Dedifferentiated amniotic fluid mesenchymal stem cell (primary cell): ENCODE measurements around the gene TUBB2A.
"Not testable (repeated sequence)": the region's sequence is repeated elsewhere in the genome, so short reads cannot be mapped to it uniquely, and the experiment has no call there.

ENCODE experiments used
- DNase-seq: peaks from one replicate; pipeline ENCODE4 v3.0.0-alpha.2; 2016; ENCODE audit errors: extremely low spot score

The TUBB2A gene

DNA sequence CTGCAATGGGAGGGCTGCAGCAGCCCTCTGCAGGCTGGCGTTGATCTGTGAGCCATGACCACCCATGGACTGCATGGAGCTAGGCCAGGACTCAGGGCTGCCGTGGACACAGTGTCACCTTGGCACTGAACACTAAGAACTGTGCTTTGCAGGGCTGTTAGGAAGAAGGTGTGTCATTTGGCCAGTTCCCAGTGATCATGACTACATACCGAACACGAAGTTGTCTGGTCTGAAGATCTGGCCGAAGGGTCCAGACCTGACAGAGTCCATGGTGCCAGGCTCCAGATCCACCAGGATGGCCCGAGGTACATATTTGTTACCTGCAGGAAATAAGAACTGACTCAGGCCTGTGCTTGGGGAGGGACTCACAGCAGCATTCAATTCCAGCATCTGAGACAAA lies 1.9 kb downstream of the TUBB2A start:
- not testable (repeated sequence) for DNase-seq

DNA sequence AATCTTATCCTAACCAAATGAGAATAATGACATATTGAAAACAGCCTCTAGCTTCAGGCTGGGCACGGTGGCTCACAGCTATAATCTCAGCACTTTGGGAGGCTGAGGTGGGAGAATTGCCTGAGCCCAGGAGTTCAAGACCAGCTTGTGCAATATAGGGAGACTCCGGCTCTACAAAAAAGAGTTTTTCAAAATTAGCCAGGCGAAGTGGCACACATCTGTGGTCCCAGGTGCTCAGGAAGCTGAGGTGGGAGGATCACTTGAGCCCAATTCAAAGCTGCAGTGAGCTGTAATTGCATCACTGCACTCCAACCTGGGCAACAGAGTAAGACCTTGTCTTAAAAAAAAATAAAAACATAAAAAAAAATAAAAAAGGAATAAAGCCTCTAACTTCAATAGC lies 4.7 kb downstream of the TUBB2A start:
- DNase-seq = no peak

DNA sequence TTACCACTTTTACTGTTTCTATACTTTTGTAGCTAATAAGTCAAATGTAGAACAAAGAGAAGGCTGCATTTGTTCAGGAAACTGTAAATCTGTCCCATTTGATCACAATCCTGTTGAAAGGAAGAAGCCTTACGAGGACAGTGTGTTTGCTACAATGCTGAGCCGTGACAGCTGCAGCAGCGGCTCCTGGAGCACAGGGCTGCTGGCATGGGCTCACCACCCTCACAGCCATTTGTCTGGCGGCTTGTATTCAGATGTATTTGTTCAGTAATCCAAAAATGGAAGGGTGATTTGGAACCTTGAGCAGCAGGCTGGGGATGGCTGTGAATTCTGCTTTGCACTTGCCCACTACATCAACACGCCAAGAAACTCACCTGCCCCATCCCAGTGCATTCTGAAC lies 5.7 kb downstream of the TUBB2A start:
- DNase-seq = no peak

DNA sequence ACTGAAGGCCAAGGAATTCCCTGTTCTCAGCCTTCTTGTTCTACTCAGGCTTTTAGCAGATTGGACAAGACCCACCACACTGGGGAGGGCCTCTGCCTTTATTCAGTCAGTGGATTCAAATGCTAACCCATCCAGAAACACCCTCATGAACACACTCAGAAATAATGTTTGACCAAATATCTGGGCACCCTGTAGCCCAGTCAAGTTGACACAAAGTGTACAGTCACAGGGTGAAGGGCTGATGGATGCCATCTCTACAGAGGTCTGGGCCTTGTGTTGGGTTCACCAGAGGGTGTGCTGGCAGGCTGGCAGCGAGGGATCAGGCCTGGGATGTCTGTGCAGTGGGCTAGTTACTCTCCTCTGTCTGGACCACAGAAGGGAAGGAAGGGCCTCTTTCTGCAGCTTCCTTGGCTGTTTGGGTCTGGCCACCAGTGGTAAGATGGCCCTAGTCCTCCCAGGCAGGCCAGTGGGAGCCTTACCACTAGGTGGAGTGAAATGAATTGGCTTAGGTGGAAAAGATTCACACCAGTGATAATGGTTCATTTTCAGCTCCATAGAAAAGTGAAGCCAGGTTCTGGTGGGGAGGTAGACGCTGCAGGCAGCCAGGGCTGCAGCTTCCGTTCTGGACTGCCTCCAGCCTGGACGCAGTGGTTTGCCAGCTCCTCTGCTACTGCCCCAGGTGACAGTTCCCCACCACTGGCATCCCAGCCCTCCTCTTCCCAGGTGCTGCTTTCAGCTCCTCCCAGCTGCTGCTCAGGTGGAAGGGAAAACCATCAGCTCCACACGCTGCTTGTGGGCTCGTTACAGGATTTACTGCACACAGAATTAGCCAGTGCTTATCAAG lies 9.2 kb downstream of the TUBB2A start:
- DNase-seq = no peak

DNA sequence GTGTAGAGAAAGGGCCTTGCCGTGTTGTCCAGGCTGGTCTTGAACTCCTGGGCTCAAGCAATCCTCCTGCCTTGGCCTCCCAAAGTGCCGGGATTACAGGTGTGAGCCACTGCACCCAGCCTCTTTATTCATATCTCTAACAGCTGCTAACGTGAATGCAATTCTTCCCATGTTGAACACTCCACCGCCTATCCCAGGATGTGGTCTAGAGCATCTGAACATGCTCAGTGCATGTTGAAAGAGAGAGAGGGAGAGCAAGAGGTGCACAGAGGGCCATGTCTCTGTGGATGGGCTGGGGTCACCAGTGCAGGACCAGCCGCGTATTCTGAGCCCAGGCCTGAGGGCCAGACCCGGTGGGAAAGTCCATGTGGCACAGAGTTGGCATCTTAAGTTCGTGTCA lies 12.8 kb downstream of the TUBB2A start:
- DNase-seq = no peak

DNA sequence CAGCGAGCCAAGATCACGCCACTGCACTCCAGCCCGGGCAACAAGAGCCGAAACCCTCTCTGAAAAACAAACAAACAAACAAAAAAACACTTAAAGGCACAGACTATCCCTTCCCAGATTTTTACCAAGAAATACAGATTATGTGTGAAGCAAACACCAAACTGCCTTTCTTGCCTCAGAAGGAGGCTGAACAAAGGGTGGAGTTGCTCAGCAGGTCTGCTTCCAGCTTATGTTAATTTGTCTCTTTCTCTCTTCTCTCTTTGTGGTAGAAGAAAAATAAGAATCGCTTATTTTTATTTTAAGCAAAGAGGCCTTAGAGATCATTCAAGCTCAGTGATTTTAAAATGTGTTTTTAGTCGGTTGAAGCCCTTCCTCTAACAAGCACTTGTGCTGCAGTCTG lies 14.2 kb downstream of the TUBB2A start:
- DNase-seq = no peak

DNA sequence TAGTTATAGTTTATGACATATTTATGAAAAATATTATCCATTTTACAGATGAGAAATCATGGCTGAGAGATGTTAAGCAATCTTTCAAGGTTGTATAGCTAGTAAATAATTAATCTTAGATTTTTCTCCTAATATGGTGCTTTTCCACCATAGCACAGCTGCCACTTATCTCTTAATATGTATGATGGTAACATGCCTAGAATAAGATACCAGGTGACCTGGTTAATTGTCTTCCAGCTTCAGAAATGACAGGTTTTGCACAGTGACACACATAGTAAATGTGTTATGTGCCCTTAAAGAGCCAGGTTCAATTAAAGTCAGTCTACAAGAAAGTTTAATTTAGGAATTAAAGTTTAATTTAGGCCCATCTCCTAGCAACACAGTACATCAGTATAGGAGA lies 14.8 kb downstream of the TUBB2A start:
- no peak for DNase-seq

DNA sequence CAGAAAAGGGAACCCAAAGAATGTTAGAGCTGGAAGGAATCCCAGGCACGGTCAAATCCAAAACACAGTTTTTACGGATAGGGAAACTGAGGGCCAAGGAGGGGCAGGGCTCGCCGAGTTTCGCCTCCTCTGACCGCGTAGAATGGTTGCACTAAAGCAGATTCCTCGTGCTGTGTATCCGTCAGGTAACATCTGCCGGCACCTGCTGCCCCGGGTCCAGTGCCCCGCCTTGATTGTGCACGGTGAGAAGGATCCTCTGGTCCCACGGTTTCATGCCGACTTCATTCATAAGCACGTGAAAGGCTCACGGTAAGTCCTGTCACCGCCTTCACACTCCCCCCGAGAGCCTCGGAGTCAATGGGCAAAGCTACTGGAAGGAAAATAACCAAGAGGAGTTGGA lies 17.1 kb downstream of the TUBB2A start:
- no peak for DNase-seq

DNA sequence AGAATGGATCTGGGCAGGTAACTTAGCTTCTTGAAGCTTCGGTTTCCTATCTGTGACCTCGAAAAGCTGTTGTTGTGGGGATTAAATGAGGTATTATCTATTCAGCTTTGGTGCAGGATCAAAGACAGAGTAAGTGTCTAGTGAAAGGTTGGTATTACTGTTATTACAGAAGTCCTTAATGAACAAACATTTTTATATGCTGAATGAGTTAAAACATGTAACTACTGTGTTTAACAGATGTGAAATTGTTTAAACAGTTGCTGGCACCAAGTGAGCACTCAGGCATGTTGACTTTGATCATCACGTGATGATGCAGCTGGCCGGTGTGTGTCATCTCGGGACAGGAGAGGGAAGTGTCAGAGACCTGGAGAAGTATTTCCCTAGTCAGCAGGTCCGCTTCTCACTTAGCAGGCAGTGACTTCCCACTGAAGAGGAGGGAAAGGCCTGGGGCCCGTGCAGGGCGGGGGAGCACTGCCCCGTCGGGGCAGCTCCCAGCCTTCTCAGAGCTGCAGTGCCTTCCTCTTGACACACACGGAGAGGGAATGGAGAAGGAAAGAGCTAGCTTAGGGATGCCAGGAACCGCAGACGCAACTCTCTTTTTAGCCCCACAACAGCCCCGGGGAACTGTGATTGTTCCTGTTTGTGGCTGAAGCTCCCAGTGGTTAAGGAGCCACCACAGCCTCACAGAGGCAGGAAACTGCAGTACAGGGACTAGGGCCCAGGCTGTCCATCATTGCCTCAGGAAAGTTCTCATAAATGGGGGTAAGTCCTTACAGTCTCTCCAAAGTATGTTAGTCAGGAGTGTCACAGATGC lies 18.0 kb downstream of the TUBB2A start:
- DNase-seq = no peak

DNA sequence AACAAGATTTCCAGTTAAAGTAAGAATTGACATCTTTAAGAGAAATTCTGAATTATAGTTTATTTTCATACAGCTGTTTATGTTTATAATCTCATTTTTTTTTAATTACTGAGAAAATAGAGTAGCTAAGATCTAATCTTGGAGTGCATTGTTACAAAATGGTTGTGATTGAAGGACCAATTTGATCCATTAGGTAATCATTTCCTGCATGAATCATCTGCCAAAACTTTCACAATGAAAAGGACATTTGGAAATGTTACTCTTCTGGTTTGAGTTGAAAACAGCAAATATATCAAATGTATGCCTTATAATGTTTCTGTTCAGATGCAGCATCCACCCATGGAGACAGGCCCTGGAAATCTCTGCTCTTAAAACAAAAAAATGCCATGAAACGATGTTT lies 19.0 kb downstream of the TUBB2A start:
- no peak for DNase-seq

DNA sequence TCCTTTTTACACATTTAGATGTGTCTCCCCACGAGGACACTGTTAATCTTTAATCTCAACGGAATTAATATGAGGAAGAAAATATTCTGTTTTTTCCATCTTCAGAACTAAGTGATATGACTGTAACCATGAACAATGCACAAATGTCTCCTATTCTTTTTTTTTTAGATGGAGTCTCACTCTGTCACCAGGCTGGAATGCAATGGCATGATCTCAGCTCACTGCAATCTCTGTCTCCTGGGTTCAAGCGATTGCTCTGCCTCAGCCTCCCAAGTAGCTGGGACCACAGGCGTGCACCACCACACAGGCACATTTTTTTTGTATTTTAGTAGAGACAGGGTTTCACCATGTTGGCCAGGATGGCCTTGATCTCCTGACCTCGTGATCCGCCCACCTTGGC lies 19.5 kb downstream of the TUBB2A start:
- DNase-seq = not testable (repeated sequence)

DNA sequence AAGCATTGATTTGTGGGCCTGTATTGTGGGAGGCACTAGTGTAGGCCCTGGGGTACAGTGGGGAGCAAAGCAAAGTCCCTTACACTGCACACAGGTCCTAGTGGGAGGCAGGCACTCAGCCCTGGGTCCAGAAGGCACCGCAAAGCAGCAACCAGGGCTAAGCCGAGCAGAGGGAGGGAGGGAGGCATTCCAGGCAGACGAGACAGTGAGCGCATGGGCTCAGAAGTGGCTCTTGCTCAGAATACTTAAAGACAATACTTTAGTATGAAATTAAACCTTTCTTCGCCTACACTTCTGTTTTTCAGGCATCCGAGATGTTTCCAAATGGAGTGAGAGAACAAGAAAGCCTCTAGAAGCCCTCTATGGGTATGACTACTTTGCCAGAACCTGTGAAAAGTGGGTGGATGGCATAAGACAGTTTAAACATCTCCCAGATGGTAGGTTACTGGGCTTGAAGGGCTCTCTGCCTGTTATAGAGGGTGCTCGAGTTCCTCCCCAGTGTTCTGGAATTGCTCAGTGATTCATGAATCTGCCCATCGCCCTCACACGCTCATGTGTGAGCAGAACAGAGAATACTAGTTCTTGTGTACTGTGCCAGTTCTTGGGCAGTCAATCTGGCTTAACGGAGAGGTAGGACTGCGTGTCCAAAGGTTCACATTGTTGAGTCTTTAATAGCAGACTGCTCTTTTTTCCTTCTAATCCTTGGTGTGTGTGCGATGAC lies 20.1 kb downstream of the TUBB2A start:
- no peak for DNase-seq

DNA sequence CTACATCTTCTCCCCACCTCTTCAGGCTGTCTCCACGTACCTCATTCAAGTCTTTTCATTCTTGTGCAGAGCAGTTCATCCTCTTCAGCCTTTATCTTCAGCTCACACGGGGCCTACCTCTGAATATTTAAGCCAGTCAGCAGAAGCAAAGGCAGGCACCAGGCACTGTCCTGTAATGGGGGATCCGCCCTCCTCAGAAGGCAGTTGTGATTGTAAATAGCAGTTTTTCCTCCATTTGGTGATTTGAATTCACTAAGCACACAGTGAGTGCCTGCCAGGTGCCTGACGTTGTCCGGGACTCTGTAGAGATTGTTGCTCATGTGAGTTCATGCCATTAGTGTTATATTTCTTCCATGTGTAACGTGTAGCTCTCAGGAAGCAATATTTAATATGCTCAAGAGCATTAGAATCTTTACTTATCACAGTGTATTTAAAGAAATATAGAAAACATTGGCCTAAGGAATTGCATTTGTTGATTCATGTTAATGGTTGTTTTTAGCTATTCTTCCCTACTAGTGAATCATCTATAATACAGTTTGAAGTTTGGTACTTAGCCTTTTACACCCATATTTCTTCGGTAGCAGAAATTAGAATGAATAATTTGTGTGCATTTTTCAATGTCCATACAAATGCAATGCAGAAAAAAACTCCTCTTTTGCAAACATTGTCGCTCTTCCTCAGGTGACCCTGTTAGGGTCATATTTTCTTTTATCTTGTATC lies 20.9 kb downstream of the TUBB2A start:
- DNase-seq = no peak

DNA sequence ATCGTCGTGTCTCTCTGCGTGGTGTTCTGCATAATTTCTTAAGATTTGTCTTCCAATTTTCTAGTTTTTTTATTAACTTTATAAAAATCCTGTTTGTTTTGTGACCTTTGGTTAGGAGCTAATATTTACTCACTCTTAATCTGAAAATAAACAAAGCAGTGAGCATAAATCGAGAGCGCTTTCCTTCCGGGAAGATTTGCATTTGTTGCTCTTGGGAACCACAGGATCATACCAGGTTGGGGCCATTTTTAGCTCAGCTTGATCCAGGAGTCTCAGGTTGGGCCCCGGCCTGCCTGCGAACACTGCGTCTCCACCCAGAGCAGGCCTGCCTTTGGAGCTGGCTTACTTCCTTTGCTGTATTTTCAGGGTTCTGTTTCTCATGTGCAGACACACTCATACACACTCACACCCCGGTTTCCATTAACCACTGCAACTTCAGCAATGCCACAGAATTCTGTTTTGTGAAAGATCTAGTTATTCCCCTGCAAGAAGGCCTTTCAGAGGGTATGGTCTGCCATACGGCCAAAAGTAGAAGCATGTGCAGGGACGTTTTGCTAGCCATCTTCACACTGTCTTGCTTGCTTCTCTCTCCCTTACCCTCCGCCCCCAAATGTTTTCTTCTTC lies 21.6 kb downstream of the TUBB2A start:
- DNase-seq = no peak

DNA sequence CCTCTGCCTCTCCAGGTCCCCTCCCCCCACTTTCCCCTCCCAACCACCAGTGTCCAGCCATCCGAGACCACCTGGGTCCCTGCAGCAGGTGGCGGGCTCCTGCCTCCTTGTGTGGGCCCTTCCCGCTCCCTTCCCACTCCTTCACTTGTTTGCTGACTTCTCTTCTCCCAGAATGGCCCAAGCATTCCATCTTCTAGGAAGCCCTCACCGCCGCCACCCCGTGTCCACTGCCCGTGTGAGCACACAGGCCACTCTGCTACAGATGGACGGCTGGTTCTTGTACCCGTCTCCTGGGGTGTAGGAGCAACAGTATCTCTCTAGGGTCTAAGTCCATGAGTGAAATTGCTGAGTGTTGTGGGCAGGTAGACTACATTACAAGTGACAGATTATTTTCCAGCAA lies 23.8 kb downstream of the TUBB2A start:
- DNase-seq = no peak

DNA sequence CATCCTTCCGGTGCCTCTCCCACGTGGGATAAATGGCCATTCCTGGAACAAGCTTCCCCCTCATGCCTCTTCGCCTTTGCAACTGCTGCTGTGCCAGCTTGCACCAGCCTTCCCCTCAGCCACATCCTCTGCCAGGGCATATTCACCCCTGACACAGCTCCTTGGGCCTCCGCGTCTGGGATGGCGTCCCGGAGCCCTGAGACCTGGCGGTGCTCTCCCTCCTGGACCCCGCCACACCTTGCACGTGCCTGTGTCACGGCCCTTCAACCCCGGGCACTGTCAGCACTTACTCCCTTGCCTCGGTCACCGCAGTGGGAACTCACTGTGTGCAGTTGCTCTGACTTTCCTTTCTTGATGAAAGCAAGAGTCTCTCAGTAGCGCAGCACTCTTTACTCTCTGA lies 25.6 kb downstream of the TUBB2A start:
- no peak for DNase-seq

DNA sequence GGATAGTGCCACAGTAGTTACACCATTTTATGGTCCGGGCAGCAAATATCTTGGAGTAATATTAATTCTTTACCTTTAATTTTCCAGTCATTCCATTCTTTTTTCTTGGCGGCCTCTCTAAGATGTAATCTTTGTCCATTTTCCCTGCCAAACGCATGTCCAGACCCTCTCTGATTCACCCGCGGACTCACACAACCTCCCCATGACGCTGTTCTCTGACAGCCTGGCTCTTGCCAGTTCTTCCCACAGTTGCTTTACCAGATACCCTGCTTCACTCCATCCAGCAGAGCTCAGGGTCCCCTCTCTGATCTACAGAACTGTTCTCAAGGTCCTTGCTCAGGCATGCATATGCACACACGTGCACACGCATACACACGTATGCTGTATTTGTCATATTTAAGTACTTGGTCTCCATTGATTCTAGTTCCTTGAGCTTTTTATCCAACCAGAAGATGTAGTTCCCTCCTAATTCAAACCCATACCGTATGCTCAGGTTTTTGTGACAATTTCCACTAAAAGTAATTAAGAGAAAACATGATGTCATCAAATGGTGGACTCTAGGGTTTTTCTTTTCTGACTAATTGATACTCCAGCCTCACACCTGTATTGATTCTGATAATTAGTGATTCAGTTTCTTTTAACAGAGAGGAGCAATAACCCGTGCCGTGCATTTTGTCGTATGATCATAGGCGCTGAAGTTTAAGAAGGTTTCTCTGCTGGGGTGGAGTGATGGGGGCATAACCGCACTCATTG lies 28.8 kb downstream of the TUBB2A start:
- no peak for DNase-seq

DNA sequence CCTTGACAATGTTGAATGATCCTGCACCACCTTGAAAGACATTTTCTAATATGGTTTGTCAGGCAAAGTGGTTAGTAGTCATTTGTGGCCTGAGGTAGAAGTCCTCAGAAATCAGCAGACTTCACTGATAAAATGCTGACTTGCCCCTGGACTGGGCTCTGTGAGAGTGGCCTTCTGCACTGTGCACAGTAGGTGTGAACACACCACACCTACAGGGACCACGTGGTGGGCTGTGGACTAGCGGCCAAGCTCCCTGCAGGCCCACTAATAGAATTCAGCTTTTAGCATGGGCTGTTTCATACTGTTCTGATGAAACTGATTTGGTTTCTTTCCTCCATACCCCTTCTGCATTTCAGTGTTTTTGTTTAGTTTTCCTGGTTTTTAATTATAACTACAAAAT lies 31.5 kb downstream of the TUBB2A start:
- DNase-seq = no peak

DNA sequence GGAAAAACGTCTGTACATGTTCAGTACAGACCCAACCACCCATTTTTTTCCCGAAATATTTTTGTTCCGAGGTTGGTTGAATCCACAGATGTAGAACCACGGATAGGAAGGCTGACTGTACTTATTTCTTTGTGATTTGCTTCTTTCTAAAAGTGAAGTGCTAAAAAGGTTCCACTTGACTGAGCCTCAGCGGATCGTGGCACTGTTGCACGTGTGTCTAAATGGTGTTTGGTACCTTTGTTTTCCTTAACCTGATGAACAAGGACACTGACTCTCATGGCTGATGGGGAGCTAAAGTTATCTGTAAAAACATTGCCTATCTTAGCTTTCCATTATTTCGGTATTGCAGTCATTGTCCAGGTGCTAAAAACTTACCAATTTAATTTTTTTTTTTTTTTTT lies 32.7 kb downstream of the TUBB2A start:
- no peak for DNase-seq

DNA sequence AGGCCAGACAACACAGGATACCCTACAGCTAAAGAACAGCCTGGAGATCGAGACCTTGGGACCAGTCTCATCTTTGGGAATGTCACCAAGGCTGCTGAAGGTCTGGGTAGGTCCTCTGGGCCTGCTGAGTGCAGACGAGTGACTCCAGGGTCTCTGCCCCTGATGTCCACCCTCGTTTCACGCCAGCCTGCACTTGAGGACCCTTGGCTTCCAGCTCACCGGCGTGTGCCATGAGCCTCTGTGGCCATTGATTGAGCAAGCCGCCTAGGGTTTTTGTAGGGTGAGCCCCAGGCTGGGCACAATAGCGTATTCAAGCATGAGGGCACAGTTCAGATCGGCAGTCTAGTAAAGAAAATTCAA lies 34.5 kb downstream of the TUBB2A start:
- DNase-seq = no peak

DNA sequence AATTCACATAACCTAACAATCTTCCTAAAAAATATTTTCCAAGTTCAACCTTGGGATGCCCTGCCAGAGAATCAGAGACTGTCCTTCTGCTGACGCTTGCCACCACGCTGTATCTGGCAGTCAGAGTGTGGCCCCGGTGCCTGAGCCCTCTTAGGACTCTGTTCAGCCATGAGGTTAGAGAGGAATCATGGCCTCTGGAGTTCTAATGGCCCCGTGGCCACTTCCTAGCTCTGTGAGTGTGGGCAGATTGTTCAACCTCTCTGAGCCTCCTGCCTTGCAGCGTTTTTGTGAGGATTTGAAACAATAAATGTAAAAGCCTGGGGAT lies 36.6 kb downstream of the TUBB2A start:
- no peak for DNase-seq
